MM.1S (cell line): ENCODE data around the gene BCAP29.

Experiments used
- DNase-seq: peaks from one replicate; pipeline ENCODE4 v3.0.0-alpha.2; 2015
- H2AFZ ChIP-seq: fragments of 300-600 bp; sonication (generic); 2 replicates; pipeline ENCODE4 v1.6.0; 2016; ENCODE audit warnings: antibody characterized with exemption, low read length
- H3F3A ChIP-seq: fragments of 300-600 bp; sonication (generic); 2 replicates; pipeline ENCODE4 v1.6.1; 2016; ENCODE audit warnings: mild to moderate bottlenecking, antibody characterized with exemption, low read length, moderate library complexity, mixed read lengths; ENCODE audit not compliant: insufficient read depth
- H3K27ac ChIP-seq: fragments of 300-600 bp; sonication (generic); 2 replicates; pipeline ENCODE4 v1.5.1; 2016; ENCODE audit warnings: mild to moderate bottlenecking, low read length
- H3K27me3 ChIP-seq: fragments of 300-600 bp; sonication (generic); replicated peaks from 2 replicates; pipeline ENCODE4 v1.6.0; 2016; ENCODE audit warnings: low read length; ENCODE audit not compliant: insufficient read depth
- H3K36me3 ChIP-seq: fragments of 300-600 bp; sonication (generic); replicated peaks from 2 replicates; pipeline ENCODE4 v1.6.1; 2016; ENCODE audit warnings: mild to moderate bottlenecking, low read length, mixed read lengths; ENCODE audit not compliant: insufficient read depth
- H3K4me1 ChIP-seq: fragments of 300-600 bp; sonication (generic); 2 replicates; pipeline ENCODE4 v1.6.1; 2016; ENCODE audit warnings: low read length, mixed read lengths
- H3K4me2 ChIP-seq: fragments of 300-600 bp; sonication (generic); 2 replicates; pipeline ENCODE4 v1.6.0; 2016; ENCODE audit warnings: low read depth, low read length
- H3K4me3 ChIP-seq: fragments of 300-600 bp; sonication (generic); 2 replicates; pipeline ENCODE4 v1.5.1; 2016; ENCODE audit warnings: low read length, mixed read lengths
- H3K79me2 ChIP-seq: fragments of 300-600 bp; sonication (generic); 2 replicates; pipeline ENCODE4 v1.6.1; 2016; ENCODE audit warnings: mixed run types, low read length, mixed read lengths
- H3K9ac ChIP-seq: fragments of 300-600 bp; sonication (generic); 2 replicates; pipeline ENCODE4 v1.6.1; 2016; ENCODE audit warnings: low read length, mixed read lengths
- H3K9me2 ChIP-seq: fragments of 300-600 bp; sonication (generic); replicated peaks from 2 replicates; pipeline ENCODE4 v1.6.1; 2016; ENCODE audit warnings: mild to moderate bottlenecking, low read length, mixed read lengths; ENCODE audit not compliant: insufficient read depth
- H3K9me3 ChIP-seq: fragments of 300-600 bp; sonication (generic); replicated peaks from 2 replicates; pipeline ENCODE4 v1.6.1; 2016; ENCODE audit warnings: mild to moderate bottlenecking, low read length, mixed read lengths; ENCODE audit not compliant: insufficient read depth
- H4K20me1 ChIP-seq: fragments of 300-600 bp; sonication (generic); 2 replicates; pipeline ENCODE4 v1.6.1; 2016; ENCODE audit warnings: mild to moderate bottlenecking, low read length, moderate library complexity, mixed read lengths; ENCODE audit not compliant: insufficient read depth
- EZH2 ChIP-seq: fragments of 300-600 bp; sonication (generic); optimal IDR thresholded peaks from 2 replicates; pipeline ENCODE3; 2017; ENCODE audit warnings: low read depth, mild to moderate bottlenecking, antibody characterized with exemption, low read length, mixed read lengths
- EZH2phosphoT487 ChIP-seq: fragments of 300-600 bp; sonication (generic); IDR thresholded peaks from 2 replicates; pipeline ENCODE4 v1.6.1; 2018; ENCODE audit warnings: antibody characterized with exemption, low read length
- TF ChIP-seq, protein P1 (sequence below): fragments of 300-600 bp; sonication (generic); IDR thresholded peaks from 2 replicates; pipeline ENCODE4 v1.5.1; 2016; ENCODE audit warnings: antibody characterized with exemption, low read length, mixed read lengths

BCAP29 gene

DNA sequence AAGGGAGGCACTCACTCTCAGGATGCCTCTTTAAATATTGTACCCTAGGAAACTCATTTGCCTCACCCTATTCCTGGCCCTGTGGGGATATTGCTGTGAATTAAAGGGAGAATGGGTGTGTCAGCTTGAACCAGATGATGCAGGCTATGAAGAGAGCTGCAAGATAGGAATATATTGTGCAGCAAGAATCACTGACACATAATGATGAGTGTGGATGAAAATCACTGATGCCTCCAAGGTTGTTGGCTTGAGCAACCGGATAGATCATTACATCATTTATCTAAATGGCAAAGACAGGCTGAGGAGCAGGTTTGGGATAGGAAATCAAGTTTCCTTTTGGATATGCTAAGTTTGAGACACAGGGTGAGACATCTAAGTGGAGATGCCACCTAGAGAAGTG is 86.7 kb downstream of the BCAP29 start:
- H3K36me3 ChIP-seq, result no peaks in the 10 kb centered on the region
- no peaks in the 10 kb centered on the region for H3K4me1 ChIP-seq
- no peak overlapping the region for H3K27ac ChIP-seq
- no peaks in the 10 kb centered on the region for H3K27me3 ChIP-seq
- no peak overlapping the region for H3K9ac ChIP-seq
- no peak for DNase-seq
- H3K79me2 ChIP-seq, result no peaks in the 10 kb centered on the region
- no peaks in the 10 kb centered on the region for H4K20me1 ChIP-seq
- H3K4me3 ChIP-seq, result no peak overlapping the region
- TF ChIP-seq, protein P1, sequence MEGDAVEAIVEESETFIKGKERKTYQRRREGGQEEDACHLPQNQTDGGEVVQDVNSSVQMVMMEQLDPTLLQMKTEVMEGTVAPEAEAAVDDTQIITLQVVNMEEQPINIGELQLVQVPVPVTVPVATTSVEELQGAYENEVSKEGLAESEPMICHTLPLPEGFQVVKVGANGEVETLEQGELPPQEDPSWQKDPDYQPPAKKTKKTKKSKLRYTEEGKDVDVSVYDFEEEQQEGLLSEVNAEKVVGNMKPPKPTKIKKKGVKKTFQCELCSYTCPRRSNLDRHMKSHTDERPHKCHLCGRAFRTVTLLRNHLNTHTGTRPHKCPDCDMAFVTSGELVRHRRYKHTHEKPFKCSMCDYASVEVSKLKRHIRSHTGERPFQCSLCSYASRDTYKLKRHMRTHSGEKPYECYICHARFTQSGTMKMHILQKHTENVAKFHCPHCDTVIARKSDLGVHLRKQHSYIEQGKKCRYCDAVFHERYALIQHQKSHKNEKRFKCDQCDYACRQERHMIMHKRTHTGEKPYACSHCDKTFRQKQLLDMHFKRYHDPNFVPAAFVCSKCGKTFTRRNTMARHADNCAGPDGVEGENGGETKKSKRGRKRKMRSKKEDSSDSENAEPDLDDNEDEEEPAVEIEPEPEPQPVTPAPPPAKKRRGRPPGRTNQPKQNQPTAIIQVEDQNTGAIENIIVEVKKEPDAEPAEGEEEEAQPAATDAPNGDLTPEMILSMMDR, result no peak
- TF ChIP-seq EZH2phosphoT487 (no peak), EZH2 (no peak)
- no peak overlapping the region for H3K4me2 ChIP-seq
- no peaks in the 10 kb centered on the region for H3K9me2 ChIP-seq
- no peaks in the 10 kb centered on the region for H3F3A ChIP-seq
- no peak overlapping the region for H2AFZ ChIP-seq
- no peaks in the 10 kb centered on the region for H3K9me3 ChIP-seq

DNA sequence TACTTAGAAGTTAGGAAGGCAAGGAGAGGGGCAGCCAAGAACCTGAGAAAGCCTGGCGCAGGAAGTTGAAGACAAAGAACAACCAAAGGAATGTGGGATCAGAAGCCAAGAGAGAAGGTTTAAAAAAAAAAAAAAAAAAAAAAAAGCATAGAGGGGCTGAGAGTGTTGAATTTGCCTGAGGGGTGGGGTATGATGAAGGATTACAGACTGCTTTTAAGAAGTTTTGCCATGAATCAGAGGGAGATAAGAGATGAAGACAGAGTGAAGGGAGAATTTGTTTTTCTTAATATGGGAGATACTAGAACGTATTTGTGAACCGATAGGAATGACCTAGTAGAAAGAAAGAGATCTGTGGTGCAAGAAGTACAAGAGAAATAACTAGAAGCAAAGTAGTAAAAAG is 87.3 kb downstream of the BCAP29 start:
- Histone ChIP-seq H3K9me3 (no peaks in the 10 kb centered on the region), H3K4me2 (no peak overlapping the region), H3K4me1 (no peaks in the 10 kb centered on the region), H2AFZ (no peak overlapping the region), H4K20me1 (no peaks in the 10 kb centered on the region), H3K27ac (no peak overlapping the region), H3F3A (no peaks in the 10 kb centered on the region), H3K9ac (no peak overlapping the region), H3K36me3 (no peaks in the 10 kb centered on the region), H3K79me2 (no peaks in the 10 kb centered on the region), H3K4me3 (no peak overlapping the region), H3K27me3 (no peaks in the 10 kb centered on the region), H3K9me2 (no peaks in the 10 kb centered on the region)
- TF ChIP-seq, protein P1, result no peak
- TF ChIP-seq EZH2 (no peak), EZH2phosphoT487 (no peak)
- DNase-seq, result no peak

DNA sequence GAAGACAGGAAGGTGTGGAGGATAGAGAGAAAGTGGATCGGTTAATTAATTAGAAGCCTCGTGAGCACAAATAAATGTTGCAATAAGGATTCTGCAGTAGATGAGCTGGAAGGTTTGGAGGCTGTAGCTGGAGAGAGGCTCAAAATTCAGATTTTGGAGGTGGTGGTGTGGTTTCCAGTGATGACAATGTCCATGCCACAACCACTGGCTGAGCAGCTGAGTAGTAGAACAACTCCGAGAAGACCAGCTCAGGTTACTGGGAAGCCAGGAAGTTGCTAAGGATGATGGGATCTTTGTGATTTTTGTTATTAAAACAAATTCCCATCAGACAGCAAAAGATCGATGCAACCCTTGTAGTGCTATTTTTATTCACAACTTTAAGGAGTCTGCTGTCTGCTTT is 88.2 kb downstream of the BCAP29 start:
- Histone ChIP-seq H3K9me3 (no peaks in the 10 kb centered on the region), H4K20me1 (no peaks in the 10 kb centered on the region), H3K27ac (no peak overlapping the region), H3K9ac (no peak overlapping the region), H2AFZ (no peak overlapping the region), H3K4me1 (no peaks in the 10 kb centered on the region), H3K27me3 (no peaks in the 10 kb centered on the region), H3K36me3 (no peaks in the 10 kb centered on the region), H3K9me2 (no peaks in the 10 kb centered on the region), H3K4me2 (no peak overlapping the region), H3F3A (no peaks in the 10 kb centered on the region), H3K79me2 (no peaks in the 10 kb centered on the region), H3K4me3 (no peak overlapping the region)
- no peak for DNase-seq
- TF ChIP-seq, protein P1, result no peak
- TF ChIP-seq EZH2phosphoT487, result no peak
- TF ChIP-seq EZH2, result no peak
